HG03565 (cell line): ENCODE measurements around the gene STON1.
"Not testable (repeated sequence)": the region's sequence is repeated elsewhere in the genome, so short reads cannot be mapped to it uniquely, and the experiment has no call there.

Source experiments
- ATAC-seq: cut with Tn5 transposase; IDR thresholded peaks from one replicate; pipeline ENCODE4 v1.9.1; 2021; ENCODE audit warnings: mild to moderate bottlenecking, moderate library complexity; ENCODE audit not compliant: unreplicated experiment

STON1 gene

GRCh38 chr2:48568547-48568946, 38.6 kb downstream of the STON1 start:
- ATAC-seq: no peak

GRCh38 chr2:48569433-48569832, 39.5 kb downstream of the STON1 start:
- ATAC-seq: no peak

GRCh38 chr2:48572816-48573215, 42.9 kb downstream of the STON1 start:
- no peak for ATAC-seq

- no peak for ATAC-seq
Observed at GRCh38 chr2:48574353-48575287, 44.7 kb downstream of the STON1 start.

- no peak for ATAC-seq
Observed at GRCh38 chr2:48578313-48578712, 48.4 kb downstream of the STON1 start.

- no peak for ATAC-seq
Observed at GRCh38 chr2:48583961-48584360, 54.0 kb downstream of the STON1 start.

GRCh38 chr2:48584551-48584950, 54.6 kb downstream of the STON1 start:
- ATAC-seq: no peak

- no peak for ATAC-seq
Observed at GRCh38 chr2:48586433-48586832, 56.5 kb downstream of the STON1 start.

- ATAC-seq: no peak
Observed at GRCh38 chr2:48587560-48587959, 57.6 kb downstream of the STON1 start.

GRCh38 chr2:48587961-48588360, 58.0 kb downstream of the STON1 start:
- no peak for ATAC-seq

- no peak for ATAC-seq
Observed at GRCh38 chr2:48588745-48589144, 58.8 kb downstream of the STON1 start.

- ATAC-seq: no peak
Observed at GRCh38 chr2:48589170-48589767, 59.3 kb downstream of the STON1 start.

GRCh38 chr2:48590017-48590416, 60.1 kb downstream of the STON1 start:
- ATAC-seq: no peak

GRCh38 chr2:48592067-48592466, 62.1 kb downstream of the STON1 start:
- no peak for ATAC-seq

- not testable (repeated sequence) for ATAC-seq
Observed at GRCh38 chr2:48596751-48597150, 66.8 kb downstream of the STON1 start.

GRCh38 chr2:48597492-48597891, 67.5 kb downstream of the STON1 start:
- no peak for ATAC-seq

GRCh38 chr2:48600204-48600813, 70.4 kb downstream of the STON1 start:
- ATAC-seq: peak; percentile 53

- no peak for ATAC-seq
Observed at GRCh38 chr2:48600917-48601316, 71.0 kb downstream of the STON1 start.

- ATAC-seq: no peak
Observed at GRCh38 chr2:48601349-48601748, 71.4 kb downstream of the STON1 start.

- no peak for ATAC-seq
Observed at GRCh38 chr2:48605482-48606175, 75.7 kb downstream of the STON1 start.

- ATAC-seq: no peak
Observed at GRCh38 chr2:48607307-48608014, 77.5 kb downstream of the STON1 start.
